GM04503 (cell line): ENCODE results near the gene CHAC1.
"Not testable (repeated sequence)": the region's sequence is repeated elsewhere in the genome, so short reads cannot be mapped to it uniquely, and the experiment has no call there.

Experiments
- DNase-seq: peaks from one replicate; pipeline ENCODE4 v3.0.0-alpha.2; 2012; ENCODE audit warnings: low read depth

CHAC1 gene

GRCh38 chr15:40937762-40938535, 15.3 kb upstream of the CHAC1 start:
- DNase-seq, result no peak

GRCh38 chr15:40938536-40938870, 14.8 kb upstream of the CHAC1 start:
- no peak for DNase-seq

- DNase-seq, result no peak
These were observed 12.9 kb upstream of the CHAC1 start for GRCh38 chr15:40940296-40940801.

- DNase-seq, result no peak
These were observed 12.2 kb upstream of the CHAC1 start for GRCh38 chr15:40941068-40941527.

- DNase-seq, result no peak
These were observed 11.5 kb upstream of the CHAC1 start for GRCh38 chr15:40941528-40942336.

GRCh38 chr15:40942337-40942854, 10.9 kb upstream of the CHAC1 start:
- no peak for DNase-seq

GRCh38 chr15:40942878-40943277, 10.4 kb upstream of the CHAC1 start:
- DNase-seq, result no peak

- no peak for DNase-seq
These were observed 9.4 kb upstream of the CHAC1 start for GRCh38 chr15:40943764-40944365.

- DNase-seq, result no peak
These were observed 8.6 kb upstream of the CHAC1 start for GRCh38 chr15:40944510-40945296.

GRCh38 chr15:40948706-40949473, 4.4 kb upstream of the CHAC1 start:
- DNase-seq, result no peak

- no peak for DNase-seq
These were observed 3.5 kb upstream of the CHAC1 start for GRCh38 chr15:40949756-40950207.

- no peak for DNase-seq
These were observed 1.5 kb upstream of the CHAC1 start for GRCh38 chr15:40951764-40952163.

- DNase-seq, result no peak
These were observed 870 bp upstream of the CHAC1 start for GRCh38 chr15:40952301-40952900.

- no peak for DNase-seq
These were observed 423 bp downstream of the CHAC1 start for GRCh38 chr15:40953713-40954074.

GRCh38 chr15:40954158-40954848, 1.0 kb downstream of the CHAC1 start:
- DNase-seq, result not testable (repeated sequence)

- no peak for DNase-seq
These were observed 2.1 kb downstream of the CHAC1 start for GRCh38 chr15:40955141-40955903.

GRCh38 chr15:40955930-40956540, 2.8 kb downstream of the CHAC1 start:
- DNase-seq, result no peak

- DNase-seq, result no peak
These were observed 3.3 kb downstream of the CHAC1 start for GRCh38 chr15:40956541-40956982.
